ENCODE data around the gene DGCR8.
"Not testable (repeated sequence)": the region's sequence is repeated elsewhere in the genome, so short reads cannot be mapped to it uniquely, and the experiment has no call there.

Gene DGCR8

DNA sequence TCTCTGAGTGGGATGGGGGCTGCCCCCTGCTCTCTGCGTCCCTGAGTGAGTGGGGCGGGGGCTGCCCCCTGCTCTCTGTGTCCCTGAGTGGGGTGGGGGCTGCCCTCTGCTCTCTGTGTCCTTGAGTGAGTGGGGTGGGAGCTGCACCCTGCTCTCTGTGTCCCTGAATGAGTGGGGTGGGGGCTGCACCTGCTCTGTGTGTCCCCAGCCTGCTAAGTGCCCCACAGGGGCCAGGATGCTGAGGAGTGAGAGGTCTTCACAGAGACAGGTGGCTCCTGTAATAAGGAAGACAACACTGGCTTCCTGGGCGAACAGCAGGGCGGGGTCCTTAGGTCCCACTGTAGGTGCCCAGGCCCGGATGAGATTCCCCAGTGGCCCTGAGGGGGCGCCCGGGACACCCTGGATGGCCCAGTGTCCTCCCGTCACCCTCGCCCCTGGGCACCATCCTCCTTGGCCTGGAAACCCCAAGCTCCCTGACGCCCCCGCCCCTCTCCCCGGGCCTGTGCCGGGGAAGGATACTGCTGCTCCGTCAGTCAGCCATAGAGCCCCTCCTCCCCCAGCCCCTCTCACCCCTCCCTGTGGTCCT lies 74.7 kb downstream of the DGCR8 start:
- no peak for DNase-seq (ENCODE audit: low read depth)

DNA sequence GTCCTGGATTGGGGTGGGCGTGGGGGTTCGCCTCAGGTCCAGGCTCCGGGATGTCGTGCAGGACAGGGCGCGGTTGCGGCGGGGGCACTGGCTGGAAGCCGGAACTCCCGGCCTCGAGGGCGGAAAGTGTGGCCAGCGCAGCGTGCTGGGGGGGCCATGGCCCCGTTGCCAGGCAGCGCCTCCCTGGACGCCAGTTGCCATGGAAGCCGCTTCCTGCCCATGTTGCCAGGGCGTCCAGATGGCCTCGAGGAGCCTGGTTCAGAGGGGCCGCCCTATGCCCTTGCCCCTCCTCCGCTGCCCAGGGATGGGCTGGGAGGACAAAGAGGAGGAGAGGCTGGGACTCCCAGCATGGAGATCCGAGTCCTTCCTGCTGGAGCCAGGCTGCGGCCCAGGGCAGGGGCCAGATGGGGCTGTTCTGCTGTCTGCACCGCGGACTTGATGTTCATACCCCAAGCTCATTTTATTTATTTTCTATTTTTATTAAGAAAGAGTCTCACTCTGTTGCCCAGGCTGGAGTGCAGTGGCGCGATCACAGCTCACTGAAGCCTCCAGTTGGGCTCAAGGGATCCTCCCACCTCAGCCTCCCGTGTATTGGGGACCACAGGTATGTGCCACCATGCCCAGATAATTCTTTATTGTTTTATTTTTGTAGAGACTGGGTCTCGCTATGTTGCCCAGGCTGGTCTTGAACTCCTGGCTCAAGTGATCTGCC lies 75.4 kb downstream of the DGCR8 start:
- no peak for DNase-seq (ENCODE audit: low read depth)

DNA sequence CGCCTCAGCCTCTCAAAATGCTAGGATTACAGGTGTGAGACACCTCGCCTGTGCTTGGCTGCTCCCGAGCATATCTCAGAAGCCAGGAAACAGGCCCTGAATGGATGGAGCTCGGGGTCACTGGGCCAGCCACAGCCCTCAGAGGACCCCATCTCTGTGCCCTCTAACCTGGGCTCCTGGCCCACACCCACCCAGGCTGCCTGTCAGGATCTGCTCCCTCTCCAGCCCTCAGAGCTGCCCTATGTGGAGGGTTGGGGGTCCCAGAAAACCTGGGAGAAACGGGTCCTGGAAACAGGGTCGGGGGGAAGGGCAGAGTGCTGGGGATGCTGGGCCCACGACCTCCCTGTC lies 76.0 kb downstream of the DGCR8 start:
- DNase-seq (ENCODE audit: low read depth): no peak

DNA sequence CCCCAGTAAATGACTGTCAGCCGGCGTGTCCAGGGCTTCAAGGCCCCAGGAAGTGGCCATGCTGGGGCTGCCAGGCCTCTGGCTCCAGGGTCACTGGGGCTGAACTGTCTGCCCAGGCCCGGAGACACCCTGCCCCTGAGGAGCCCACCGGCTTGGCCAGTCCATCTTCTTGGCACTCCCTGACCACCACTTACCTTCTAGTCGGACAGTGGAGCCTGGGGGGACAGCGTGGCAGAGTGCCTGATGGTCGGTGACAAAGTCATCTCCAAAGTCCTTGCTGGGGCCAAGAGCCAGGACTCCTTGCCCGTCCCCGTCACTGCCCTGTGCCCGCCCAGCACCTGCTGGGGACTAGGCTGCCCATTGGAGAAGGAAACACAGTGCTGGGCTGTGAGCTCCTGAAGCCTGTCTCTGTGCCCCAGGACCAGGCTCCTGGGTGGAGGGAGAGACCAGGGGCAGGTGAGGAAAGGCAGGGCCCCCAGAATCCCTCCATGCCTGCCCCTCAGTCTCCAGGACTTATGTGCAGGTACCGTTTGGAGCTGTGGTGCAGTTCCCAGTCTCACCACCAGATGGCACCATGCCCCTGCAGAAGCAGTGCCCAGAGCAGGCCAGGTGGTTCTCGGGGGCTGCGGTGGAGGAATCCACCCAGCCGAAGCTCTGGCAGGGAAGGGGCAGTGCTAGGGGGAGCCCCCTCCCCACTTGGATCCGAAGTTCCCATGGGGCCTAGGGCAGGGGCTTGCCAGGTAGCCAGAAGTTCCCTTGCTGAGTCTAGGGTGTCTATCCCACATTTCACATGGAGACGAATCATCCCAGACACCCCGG lies 76.8 kb downstream of the DGCR8 start:
- peak; percentile 87 for DNase-seq (ENCODE audit: low read depth)

DNA sequence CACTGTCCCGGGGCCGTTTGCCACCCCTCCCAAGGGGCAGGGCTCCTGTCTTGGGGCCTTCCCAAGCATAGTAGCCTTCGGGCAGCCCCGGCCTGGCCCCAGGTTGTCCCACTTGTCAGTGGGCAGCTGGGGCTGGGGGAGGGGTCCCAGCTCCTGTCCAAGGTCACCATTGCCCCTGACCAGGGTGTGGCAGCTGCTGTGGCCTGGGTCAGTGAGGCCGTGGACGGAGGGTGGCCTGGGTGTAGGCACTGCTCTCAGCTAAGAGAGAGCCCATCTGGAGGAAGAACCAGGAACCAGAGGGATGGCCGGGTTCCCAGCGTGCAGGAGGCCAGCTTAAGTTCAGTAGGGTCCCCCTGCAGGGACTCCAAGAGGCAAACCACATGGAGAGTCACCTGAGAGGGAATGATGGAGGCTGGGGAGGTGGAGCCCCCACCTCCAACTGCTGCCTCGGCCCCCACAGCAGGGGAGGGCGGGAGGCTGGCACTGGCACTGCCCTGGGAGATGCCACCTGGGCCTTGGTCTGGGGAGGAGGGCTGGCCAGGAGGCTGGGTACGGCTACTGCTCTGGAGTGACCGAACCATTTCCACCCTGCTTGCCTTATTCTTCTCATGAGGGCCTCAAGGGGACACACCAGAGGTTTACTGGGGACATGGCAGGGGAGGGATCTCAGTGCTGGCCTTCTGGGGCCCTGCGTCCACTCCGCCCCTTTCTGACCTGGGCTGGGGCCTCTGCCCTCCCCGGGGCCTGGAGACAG lies 77.6 kb downstream of the DGCR8 start:
- DNase-seq (ENCODE audit: low read depth): no peak

DNA sequence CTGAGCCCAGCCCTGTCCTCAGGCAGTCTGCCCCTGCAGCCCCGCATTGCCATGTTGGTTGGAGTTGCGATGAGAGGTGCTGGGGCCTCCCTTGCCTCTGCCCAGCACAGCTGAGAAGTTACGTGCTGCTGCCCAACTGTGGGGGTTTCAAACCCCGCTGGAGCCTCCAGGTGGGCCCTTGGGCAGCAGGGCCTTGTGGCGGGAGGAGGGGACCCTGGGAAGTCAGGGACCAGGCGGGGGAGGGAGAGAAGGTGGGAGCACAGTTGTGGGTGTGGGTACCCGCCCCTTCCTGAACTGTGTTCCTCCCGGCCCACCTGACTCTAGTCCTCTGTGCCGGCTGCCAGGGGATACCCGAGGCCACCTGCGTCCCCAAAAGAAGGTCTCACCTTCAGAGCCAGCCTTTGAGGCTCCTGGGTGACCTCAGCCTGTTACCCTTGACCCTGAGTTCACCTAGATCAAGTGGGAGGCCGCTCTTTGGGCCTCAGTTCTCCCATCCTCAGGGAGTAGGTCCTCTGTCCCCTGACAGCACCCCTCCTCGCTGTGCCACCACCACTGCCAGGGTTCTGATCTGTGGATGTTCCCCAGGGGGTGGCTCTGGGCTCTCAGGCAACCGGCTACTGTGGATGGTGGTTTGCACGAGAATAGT lies 78.5 kb downstream of the DGCR8 start:
- no peak for DNase-seq (ENCODE audit: low read depth)

DNA sequence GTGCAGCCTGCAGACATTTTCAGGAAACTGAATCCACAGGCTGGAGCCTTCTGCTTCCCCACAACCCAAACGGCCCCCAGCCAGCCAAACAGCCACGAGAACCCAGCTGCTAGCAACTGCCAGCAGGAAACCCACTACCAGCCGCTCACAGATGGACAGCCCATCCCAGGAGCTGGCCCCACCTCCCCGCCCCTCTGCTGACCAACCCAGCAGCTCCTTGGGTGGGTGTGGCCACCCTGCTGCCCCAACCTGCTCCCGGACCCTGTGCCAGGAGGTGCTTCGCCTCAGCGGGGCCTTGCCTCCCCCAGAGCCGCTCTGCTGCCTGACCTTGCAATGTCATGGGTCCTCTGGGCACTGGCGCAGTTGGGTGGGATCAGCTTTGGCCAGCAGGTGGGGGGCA lies 79.0 kb downstream of the DGCR8 start:
- DNase-seq (ENCODE audit: low read depth): no peak

DNA sequence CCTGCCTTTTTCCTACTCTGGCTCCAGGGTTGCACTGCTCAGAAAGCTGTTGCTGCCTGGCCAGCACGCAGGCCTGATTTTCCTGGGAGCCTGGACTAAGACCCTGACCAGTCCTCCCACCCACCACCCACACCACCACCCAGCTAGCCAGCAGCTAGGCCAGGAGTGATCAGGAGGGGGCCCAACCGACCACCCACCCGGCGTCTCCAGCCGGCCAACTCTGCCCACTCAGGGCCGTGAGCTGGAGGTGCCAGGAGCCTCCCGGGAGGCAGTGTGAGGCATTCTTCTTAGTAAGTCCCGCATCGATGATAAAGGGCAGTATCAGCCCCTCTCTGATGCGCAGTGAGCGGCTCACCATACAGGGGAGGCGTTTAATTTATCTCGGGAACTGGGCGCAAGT lies 79.5 kb downstream of the DGCR8 start:
- DNase-seq (ENCODE audit: low read depth): not testable (repeated sequence)

DNA sequence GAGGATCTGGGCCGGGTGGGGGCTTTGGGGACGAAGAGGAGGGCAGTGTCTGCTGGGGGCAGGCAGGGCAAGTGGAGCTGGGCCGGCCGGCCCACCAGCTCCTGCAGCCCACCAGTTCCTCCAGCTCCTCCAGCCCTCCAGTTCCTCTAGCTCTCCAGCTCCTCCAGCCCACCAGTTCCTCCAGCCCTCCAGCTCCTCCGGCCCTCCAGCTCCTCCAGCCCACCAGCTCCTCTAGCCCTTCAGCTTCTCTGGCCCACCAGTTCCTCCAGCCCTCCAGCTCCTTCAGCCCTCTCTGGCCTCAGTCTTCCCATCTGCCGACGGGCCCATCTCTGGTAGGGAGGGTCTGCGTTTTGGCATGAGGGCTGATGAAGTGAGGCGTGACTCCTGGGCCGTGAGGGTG lies 80.0 kb downstream of the DGCR8 start:
- DNase-seq (ENCODE audit: low read depth): no peak

Data from activated gamma-delta T cell treated with anti-CD3 and anti-CD28 coated beads, Interleukin-2, amount 50 U/mL, for 16 hours (primary cell).